Activated CD4-positive, alpha-beta T cell treated with anti-CD3 and anti-CD28 coated beads for 1 hour (primary cell): ENCODE data around the gene MORN4.
"Not testable (repeated sequence)": the region's sequence is repeated elsewhere in the genome, so short reads cannot be mapped to it uniquely, and the experiment has no call there.

Source experiments
- DNase-seq: peaks from one replicate; pipeline ENCODE4 v3.0.0-alpha.2; 2020

MORN4 gene

GRCh38 chr10:97596101-97597082 is 36.9 kb downstream of the MORN4 start:
- DNase-seq: no peak

DNA sequence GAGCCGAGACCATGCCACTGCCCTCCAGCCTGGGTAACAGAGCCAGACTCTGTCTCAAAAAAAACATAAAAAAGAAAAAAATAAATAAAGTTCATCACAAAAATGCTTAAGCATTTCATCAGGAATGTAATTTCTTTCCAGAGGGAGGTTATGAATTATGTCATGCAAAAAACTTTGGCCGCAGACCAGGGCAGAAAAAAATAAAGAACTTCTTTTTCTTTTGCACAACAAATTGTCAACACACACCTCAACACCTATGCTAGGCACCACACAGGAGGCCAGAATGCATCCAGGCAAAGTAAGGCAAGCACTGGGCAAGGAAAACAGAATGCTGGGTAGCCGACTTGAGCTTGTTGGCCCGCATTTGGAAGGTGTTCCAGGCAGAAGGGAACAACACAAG is 39.9 kb downstream of the MORN4 start:
- DNase-seq: no peak

DNA sequence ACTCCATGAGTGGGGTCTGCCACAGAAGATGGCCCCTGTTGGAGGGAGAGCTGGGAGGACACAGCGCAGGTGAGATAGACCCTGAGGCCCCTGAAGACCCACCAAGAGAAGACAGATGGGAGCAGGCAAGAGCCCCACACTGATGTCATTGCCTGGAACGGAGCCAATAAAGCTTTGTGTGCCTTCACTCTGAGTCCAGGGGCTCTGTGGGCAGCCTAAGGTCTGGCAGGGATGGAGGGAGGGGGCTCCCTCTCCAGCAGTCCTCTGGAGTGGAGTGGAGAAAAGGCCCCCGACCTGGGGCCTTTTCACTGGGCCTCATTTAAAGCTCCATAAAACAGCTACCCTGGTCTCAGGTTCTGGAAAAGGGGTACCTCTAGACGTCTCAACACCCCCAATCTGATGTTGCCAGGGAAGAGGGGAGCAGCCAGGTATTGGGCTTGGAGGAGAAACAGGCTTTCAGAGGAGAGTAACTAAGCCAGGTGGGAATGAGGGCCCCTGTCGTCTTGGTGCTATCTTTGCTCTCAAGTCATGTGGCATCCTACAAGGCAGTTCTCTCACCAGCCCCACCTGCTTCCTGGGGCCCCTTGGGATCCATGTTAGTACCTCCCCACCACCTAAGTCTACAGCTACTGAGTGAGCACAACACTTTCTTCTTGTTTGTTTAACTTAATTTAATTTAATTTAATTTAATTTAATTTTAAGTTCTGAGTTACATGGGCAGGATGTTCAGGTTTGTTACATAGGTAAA is 42.4 kb downstream of the MORN4 start:
- no peak for DNase-seq

DNA sequence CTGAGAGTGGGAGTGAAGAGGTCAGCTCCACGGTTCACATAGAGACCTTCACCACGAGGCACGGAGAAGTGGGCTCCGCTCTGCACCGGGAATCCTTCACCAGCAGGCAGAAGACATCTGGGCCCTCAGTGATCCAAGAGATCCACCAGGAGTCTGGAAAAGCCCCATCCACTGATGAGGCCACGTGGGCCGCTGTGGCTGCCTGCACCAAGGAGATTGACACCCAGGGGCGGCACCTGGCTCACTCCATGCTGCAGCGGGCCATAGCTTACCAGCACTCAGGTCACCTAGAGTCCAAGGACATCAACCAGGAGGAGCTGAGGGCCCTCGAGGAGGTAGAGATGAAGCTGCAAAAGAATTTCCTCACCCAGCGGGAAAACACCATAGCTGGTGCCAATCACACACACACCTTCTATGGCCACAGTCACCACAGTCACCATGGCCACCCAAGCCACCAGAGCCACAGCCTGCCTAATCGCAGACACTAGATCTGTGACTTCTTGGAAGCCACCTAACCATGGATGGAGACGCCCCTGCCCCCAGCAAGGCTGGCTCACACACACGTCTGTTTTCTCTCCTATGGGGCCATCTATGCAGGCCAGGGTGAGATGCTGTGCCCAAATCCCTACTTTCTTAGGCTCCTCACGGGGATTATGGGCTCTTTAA is 43.1 kb downstream of the MORN4 start:
- no peak for DNase-seq

DNA sequence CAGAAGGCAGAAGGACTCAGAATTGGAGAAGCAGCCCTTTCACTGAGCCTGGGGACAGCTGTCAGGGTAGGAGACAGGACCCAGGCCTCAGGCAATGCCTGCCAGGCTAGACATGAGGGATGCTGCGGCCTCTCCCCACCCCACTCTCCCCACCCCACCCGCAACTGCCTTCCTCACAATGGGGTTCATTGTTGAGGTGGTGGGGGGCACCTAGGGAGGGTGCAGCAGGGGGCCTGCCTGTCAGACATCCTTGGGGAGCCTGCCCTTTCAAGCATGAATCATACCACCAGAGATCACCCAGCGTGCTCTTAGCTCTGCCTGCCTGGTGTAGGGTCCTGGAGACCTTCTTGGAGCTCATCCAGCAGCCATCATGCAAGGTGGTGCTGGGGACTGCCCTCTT is 43.8 kb downstream of the MORN4 start, which contains the start of gene C10orf62:
C10orf62 (plus strand) TSS at position 243 of the 400 bp plus-strand sequence. CDS start 177 bp downstream, outside the sequence.
- no peak for DNase-seq

GRCh38 chr10:97587183-97587582 is 46.1 kb downstream of the MORN4 start:
- DNase-seq: no peak

DNA sequence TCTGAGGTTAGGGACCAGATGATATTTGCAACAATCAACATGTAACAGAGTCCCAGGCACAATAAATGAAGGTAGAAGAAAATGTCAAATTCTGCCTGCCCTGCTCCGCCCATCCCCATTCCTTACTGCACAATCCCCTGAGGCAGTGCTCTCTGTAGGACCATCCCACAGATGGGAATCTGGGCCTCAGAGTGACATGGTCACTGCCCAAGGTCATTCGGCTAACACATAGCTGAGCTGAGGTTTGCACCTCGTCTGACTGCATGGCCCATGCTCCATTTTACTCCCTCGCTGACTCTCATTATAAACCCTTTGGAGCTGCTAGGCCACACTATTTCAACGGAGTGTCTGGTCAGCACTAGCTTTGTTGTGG is 47.9 kb downstream of the MORN4 start:
- DNase-seq: no peak

GRCh38 chr10:97584798-97585438 is 48.4 kb downstream of the MORN4 start:
- DNase-seq: no peak

GRCh38 chr10:97584060-97584797 is 49.1 kb downstream of the MORN4 start, which contains the start of gene HOGA1:
Gene HOGA1 (plus strand): TSS chr10:97584389. CDS start chr10:97584704, 315 bp downstream.
- no peak for DNase-seq

GRCh38 chr10:97583476-97583875 is 49.8 kb downstream of the MORN4 start:
- no peak for DNase-seq

GRCh38 chr10:97582169-97582568 is 51.1 kb downstream of the MORN4 start:
- DNase-seq: no peak

- no peak for DNase-seq
Observed at GRCh38 chr10:97580421-97581367, 52.6 kb downstream of the MORN4 start.

DNA sequence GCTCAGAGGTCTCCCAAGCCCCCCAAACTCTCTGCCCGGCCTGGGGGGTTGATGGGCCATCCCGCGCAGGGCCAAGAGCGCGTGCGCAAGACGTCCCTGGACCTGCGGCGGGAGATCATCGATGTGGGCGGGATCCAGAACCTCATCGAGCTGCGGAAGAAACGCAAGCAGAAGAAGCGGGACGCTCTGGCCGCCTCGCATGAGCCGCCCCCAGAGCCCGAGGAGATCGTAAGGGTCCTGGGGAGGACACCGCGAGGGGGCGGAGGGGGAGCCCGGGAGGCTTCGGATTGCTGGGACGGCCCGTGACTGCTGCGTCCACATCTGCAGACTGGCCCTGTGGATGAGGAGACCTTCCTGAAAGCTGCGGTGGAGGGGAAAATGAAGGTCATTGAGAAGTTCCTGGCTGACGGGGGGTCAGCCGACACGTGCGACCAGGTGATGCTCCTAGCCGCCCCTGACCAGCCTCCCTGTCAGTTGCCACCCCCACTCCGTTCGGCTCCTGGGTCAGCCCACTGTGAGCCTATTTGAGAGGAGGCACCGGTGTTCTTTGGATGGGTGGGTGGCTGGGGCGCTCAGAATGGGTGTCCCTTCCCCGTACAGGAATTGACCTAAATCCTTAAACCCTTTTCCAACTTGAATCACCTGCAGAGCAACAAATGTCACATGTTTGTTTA is 55.0 kb downstream of the MORN4 start:
- DNase-seq: no peak

- DNase-seq: no peak
Observed at GRCh38 chr10:97577701-97578100, 55.6 kb downstream of the MORN4 start.

DNA sequence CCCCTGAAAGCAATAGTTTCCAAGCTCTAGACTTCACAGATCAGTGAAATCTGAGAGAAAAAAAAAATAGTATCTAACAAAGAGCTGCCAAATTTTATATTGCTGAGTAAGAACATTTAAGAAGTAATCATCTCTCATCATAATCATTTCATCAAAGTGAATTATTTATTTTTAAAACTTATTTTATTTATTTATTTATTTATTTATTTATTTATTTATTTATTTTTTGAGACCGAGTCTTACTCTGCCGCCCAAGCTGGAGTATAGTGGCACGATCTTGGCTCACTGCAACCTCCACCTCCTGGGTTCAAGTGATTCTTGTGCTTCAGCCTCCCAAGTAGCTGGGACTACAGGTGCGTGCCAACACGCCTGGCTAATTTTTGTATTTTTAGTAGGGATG is 56.8 kb downstream of the MORN4 start:
- not testable (repeated sequence) for DNase-seq

DNA sequence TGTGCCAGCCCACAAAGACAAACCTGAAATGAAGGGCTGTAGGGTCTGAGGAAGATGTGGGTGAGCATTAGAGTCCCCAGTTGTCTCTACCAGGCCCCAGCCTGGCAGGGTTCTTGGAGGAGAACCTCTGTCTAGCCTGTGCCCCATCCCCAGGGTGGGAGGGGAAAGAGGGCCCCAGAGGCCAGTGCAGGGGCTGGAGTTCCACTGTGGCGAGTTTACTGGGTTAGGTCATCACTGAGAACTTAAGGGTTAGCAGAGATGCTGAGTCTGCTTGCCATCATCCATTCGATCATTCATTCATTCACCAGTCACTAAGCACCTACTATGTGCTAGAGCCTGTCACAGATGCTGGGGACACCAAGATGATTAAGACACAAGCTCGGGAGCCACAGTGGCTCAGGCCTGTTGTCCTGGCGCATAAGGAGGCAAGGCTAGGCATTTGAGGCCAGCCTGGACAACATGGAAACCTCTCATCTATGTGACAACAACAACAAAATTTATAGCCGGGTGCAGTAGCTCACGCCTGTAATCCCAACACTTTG is 58.1 kb downstream of the MORN4 start:
- DNase-seq: no peak

- DNase-seq: no peak
Observed at GRCh38 chr10:97574374-97575126, 58.8 kb downstream of the MORN4 start.

GRCh38 chr10:97573672-97574071 is 59.6 kb downstream of the MORN4 start:
- no peak for DNase-seq

GRCh38 chr10:97573021-97573420 is 60.3 kb downstream of the MORN4 start:
- DNase-seq: no peak
